Kidney (tissue), 22 donors: Measurements from ENCODE around the gene SLC24A4. TPM values are rescaled to one million over a fixed set of nuclear protein-coding genes. Genes with fewer than 3 reads are reported as not detected.
A peak's percentile ranks its signal among the peaks of the same experiment; 100 is the strongest.

Experiments used
- DNase-seq, 5 donors: peaks; one replicate each; pipeline ENCODE4 v3.0.0-alpha.2; 2013 to 2020
- FAIRE-seq: peaks from 2 replicates; lab custom pipeline; 2012; peaks lifted over from hg19 to GRCh38; lab: Jason Lieb, UNC
- H3K27ac ChIP-seq, 2 donors: one replicate each; pipeline ENCODE4 v1.7.0; 2013; ENCODE audit warnings: low read depth in 2 of 2, low read length in 2 of 2, inconsistent platforms in 1 of 2
- H3K27me3 ChIP-seq: one replicate; pipeline ENCODE4 v1.7.1; 2013; ENCODE audit warnings: low read length, inconsistent platforms; ENCODE audit not compliant: control insufficient read depth, insufficient read depth
- H3K36me3 ChIP-seq, 3 donors: one replicate each; pipeline versions ENCODE4 v1.7.0 to v1.7.1; 2013; ENCODE audit warnings: low read length in 3 of 3, control low read depth in 1 of 3, inconsistent platforms in 1 of 3; ENCODE audit not compliant: insufficient read depth in 3 of 3, control insufficient read depth in 2 of 3
- H3K4me1 ChIP-seq, 3 donors: one replicate each; pipeline versions ENCODE4 v1.7.0 to v1.7.1; 2013; ENCODE audit warnings: low read length in 3 of 3, inconsistent platforms in 1 of 3, low read depth in 1 of 3; ENCODE audit not compliant: control insufficient read depth in 2 of 3, insufficient read depth in 2 of 3
- H3K4me3 ChIP-seq, 3 donors: one replicate each; pipeline versions ENCODE4 v1.7.0 to v1.8.1; 2013; ENCODE audit warnings: low read length in 3 of 3, control low read depth in 1 of 3, inconsistent platforms in 1 of 3
- H3K9ac ChIP-seq, 3 donors: one replicate each; pipeline versions ENCODE4 v1.7.0 to v1.7.1; 2013; ENCODE audit warnings: low read length in 3 of 3, control low read depth in 1 of 3, inconsistent platforms in 1 of 3
- H3K9me3 ChIP-seq, 3 donors: one replicate each; pipeline versions ENCODE4 v1.7.0 to v1.7.1; 2013; ENCODE audit warnings: low read length in 3 of 3, control low read depth in 1 of 3, inconsistent platforms in 1 of 3; ENCODE audit not compliant: control insufficient read depth in 2 of 3, insufficient read depth in 1 of 3
- CTCF ChIP-seq: IDR thresholded peaks from 3 replicates; pipeline ENCODE4 v1.5.1; 2012; ENCODE audit warnings: mild to moderate bottlenecking, moderate library complexity, borderline replicate concordance; ENCODE audit not compliant: insufficient read depth; ENCODE audit errors: extremely low read depth
- intact Hi-C: fragments of 100-400 bp; cut with DNase I; formaldehyde crosslinking; loops from one replicate; pipeline ENCODE4 v1.11.1; 2022
- long read RNA-seq, 10 donors: library from polyadenylated mRNA in 1 of 10; unstranded in 1 of 10; transcript quantifications; one replicate each; pipeline ENCODE4 v2.0.0 and lab custom pipeline, GENCODE V29; 2021 to 2026
- polyA plus RNA-seq: library from polyadenylated mRNA; stranded (reverse); fragments of 350-450 nt; fragmentation: Illumina TruSeq; extraction: RNeasy Lipid Tissue Mini Kit (QIAGEN cat#74804); gene quantifications from one replicate; pipeline ENCODE4 v1.2.3, GENCODE V29; 2014; ENCODE audit warnings: low read depth, low replicate concordance; ENCODE audit not compliant: insufficient read depth
- total RNA-seq: library from RNA; stranded (reverse); fragmentation: NEBNext Ultra II Directional; extraction: Animal tissue kit (Norgen Biotek cat#: 25700); gene quantifications from one replicate; pipeline ENCODE4 v1.2.1, GENCODE V29; 2021
- donor health status: control.
- donor health status: control.
- donor health status: control.
- donor health status: control.
- donor health status: control.
- donor health status: DM: yes; HTN: yes; CAD: no.
- donor health status: Normal renal cell carcinoma (clear cell type).

Gene SLC24A4, protein sequence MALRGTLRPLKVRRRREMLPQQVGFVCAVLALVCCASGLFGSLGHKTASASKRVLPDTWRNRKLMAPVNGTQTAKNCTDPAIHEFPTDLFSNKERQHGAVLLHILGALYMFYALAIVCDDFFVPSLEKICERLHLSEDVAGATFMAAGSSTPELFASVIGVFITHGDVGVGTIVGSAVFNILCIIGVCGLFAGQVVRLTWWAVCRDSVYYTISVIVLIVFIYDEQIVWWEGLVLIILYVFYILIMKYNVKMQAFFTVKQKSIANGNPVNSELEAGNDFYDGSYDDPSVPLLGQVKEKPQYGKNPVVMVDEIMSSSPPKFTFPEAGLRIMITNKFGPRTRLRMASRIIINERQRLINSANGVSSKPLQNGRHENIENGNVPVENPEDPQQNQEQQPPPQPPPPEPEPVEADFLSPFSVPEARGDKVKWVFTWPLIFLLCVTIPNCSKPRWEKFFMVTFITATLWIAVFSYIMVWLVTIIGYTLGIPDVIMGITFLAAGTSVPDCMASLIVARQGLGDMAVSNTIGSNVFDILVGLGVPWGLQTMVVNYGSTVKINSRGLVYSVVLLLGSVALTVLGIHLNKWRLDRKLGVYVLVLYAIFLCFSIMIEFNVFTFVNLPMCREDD
- total RNA-seq, result 0.85 TPM
- 0.32 TPM for polyA plus RNA-seq
- long read RNA-seq, donor 1, result 0 reads
- long read RNA-seq, donor 2, result 0 reads
- long read RNA-seq, donor 3, result 0 reads
- long read RNA-seq, donor 4, result 0 reads
- long read RNA-seq, donor 5, result 0 reads
- long read RNA-seq, donor 6, result 0 reads
- long read RNA-seq, donor 7, result 0 reads
- long read RNA-seq, donor 8, result 0 reads
- long read RNA-seq, donor 9, result 0 reads
- long read RNA-seq, donor 10, result 0 reads

DNA sequence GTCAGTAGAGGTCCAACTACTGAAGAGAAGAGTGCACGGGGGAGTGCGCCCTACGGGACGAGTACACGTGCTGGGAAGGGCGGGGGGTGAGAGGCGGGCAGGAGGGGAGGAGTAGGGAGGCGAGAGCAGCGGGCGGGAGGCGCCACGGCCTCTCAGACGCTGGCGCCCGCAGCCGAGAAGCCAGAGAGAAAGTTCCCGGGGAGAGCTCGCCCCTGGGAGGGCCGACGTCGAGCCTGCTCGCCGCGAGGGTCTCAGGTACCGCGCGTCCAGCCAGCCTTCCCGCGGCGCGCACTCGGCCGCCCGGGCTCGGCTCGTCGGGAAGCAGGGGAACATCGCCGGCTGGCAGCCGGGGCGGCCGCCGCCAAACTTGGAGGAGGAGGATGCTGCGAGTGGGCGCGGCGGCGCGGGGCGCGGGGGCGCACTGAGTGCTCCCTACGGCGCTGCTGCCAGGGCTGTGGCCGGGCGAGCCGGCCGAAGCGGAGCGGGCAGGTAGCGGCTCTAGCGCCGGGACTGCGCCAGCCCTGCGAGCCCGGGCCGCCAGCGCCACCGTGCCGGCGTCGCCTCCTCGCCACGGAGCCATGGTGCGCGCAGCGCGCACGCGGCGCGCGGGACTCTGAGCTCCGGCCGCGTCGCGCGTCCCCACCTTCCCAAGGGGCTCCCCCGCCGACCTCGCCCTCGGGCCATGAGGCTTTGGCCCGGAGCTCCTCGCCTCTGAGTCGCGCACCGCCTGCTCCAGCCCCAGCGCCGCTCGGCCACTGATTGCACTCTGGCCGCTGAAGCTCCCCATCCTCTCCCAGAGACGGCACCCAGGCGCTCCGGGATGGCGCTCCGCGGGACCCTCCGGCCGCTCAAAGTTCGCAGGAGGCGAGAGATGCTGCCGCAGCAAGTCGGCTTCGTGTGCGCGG lies at the start of gene SLC24A4:
TSS of gene SLC24A4 (plus strand) at position 155 of the 905 bp plus-strand sequence. CDS start at position 821, 666 bp downstream.
- H3K9ac ChIP-seq, result no peak within 1 kb of the TSS
- H3K27ac ChIP-seq, result no peak within 1 kb of the TSS
- no peak within 1 kb of the TSS for H3K4me3 ChIP-seq
- peaks cover 24% of the 10 kb centered on the region for H3K27me3 ChIP-seq
- DNase-seq, result peak in 4 of 5 donors; percentile 39 to 47 (median 40)
- FAIRE-seq, result no peak
- no peak for TF ChIP-seq CTCF
- intact Hi-C loops, result no loop called here
- no peaks in the 10 kb centered on the region for H3K4me1 ChIP-seq
- H3K36me3 ChIP-seq, result no peaks in the 10 kb centered on the region
- H3K9me3 ChIP-seq, result no peaks in the 10 kb centered on the region

- Histone ChIP-seq H3K27me3 (no peaks in the 10 kb centered on the region), H3K4me3 (no peak overlapping the region), H3K4me1 (no peaks in the 10 kb centered on the region), H3K9me3 (no peaks in the 10 kb centered on the region), H3K9ac (no peak overlapping the region), H3K36me3 (no peaks in the 10 kb centered on the region), H3K27ac (no peak overlapping the region)
- no peak for TF ChIP-seq CTCF
- DNase-seq (no peak), FAIRE-seq (no peak)
- intact Hi-C loops, result no loop called here
These were observed 49.8 kb upstream of the SLC24A4 start for GRCh38 chr14:92273166-92273565.

DNA sequence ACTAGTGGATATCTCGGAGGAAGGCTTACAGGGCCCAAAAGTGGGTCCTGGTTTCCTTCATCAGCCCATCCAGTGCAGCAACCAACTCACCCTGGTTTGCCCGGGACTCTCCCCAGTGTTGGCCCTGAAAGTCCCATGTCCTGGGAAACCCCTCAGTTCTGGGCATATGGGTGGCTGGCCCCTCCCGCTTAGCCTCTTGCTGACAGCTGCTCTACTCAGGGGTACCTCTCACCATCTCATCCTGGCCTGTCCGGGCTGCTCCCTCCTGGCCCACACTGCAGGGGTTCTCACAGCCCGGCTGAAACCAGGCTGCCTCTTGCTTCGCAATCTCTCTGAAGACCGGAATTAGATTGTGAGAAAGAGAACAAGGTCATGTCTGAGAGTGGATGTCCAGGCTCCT lies 48.9 kb upstream of the SLC24A4 start:
- no peaks in the 10 kb centered on the region for H3K36me3 ChIP-seq
- DNase-seq, result no peak
- no peak overlapping the region for H3K27ac ChIP-seq
- no peaks in the 10 kb centered on the region for H3K27me3 ChIP-seq
- FAIRE-seq, result no peak
- no peak overlapping the region for H3K9ac ChIP-seq
- no peaks in the 10 kb centered on the region for H3K4me1 ChIP-seq
- no peak for TF ChIP-seq CTCF
- no peak overlapping the region for H3K4me3 ChIP-seq
- H3K9me3 ChIP-seq, result no peaks in the 10 kb centered on the region
- intact Hi-C loops, result no loop called here
